Right kidney (tissue), 1 donor: Measurements from ENCODE around the gene LYVE1.
A peak's percentile ranks its signal among the peaks of the same experiment; 100 is the strongest.

ENCODE experiments used
- DNase-seq: peaks from one replicate; pipeline ENCODE4 v3.0.0-alpha.2; 2016

LYVE1 gene

DNA sequence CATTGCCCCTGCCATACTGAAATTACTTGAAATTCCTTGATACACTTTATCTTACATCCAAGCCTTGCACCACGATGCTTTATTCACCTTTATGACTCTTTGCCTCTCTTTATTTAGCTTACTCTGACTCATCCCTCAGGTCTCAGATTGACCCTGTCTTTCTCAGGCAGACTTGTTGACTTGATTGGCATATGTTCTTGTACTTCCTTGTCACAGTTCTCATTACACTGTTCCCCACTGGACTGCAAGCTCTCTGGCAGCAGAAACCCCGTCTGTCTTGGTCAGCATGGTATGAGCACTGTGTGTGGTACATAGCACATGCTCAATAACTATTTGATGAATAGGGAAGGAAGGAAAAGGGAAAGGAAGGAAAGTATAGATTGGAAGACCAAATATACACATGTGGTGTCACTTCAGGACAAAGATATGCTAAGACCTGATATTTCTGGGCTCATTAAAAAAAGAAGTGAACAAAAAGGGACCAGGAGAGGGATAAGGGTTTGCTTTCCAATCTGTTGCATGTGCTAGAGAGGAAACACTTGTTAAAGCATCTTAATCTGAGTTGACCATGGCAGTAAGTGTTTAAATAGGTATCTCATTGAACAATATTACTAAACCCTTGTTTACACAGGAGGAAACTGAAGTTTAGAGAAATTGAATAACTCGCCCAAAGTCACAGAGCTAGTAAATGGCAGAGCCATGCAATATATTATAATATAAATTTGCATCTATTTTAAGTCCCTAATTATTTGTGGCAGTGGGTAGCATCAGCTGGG lies 7.2 kb downstream of the LYVE1 start:
- no peak for DNase-seq

DNA sequence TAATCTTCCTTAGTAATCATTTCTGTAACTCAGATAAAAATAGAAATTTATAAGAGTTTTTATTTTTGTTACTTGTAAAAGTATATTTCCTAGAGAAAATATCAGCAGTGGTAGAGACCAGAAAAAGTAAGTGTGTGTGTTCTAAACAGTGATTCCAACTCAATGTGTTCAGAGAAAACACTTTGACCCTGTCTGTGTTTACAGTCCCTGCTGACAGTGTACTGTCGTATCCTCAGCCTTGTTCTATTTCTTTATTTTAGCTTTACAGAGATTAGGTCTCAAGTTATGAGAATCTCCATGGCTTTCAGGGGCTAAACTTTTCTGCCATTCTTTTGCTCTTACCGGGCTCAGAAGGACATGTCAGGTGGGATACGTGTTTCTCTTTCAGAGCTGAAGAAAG lies 10.2 kb downstream of the LYVE1 start:
- DNase-seq: no peak

DNA sequence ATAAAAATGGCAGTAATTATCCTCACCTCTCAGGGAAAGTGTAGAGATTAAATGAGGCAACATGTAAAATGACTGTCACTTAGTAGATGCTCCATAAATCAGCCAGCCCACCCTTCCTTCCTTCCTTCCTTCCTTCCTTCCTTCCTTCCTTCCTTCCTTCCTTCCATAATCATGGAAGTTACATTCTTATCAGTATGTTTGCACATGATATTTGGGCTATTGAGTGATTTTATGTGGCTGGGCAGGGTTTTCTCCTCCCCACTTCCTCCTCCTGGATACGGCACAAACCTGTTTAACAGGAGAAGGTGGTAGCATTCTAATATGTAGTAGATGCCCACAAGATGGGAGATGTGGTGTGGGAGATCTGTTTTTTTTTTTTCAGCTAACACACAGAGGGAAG lies 11.9 kb downstream of the LYVE1 start:
- no peak for DNase-seq

DNA sequence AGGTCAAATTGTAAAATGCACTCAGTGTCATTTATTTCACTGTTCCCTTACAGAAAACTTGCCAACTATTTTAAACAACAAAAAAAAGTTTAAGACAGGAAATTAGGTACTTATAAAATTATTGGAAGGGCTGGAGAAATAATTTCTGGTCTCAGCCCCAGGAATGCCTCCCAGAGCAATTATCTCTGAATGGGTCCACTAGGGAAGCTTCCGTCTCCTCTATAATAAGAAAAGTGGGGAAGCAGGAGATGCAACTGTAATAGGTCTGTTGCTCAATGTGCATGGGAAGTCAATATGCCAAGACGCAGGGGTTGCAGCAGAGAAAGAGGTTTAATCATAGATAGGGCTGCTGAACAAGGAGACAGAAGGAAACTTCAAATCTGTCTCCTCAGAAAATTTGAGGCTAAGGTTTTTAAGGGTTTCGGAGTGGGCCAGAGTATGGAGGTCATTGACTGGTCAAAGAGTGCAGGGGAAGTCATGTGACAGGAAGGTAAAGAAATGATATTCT lies 16.6 kb downstream of the LYVE1 start:
- DNase-seq: no peak

DNA sequence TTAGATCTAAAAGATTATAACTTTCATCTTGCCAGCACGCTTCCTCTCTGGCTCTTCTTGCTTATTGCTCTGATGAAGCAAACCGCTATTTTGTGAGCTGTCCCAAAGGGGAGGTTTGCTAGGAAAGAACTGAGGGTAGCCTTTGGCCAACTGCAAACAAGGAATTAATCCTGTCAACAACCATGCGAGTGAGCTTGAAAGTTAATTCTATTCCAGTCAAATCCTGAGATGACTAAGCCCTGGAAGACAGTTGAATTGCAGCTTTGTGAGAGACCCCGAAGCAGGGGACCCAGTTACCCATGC lies 17.2 kb downstream of the LYVE1 start:
- no peak for DNase-seq

- DNase-seq: no peak
Measured at GRCh38 chr11:10550503-10551289, 17.8 kb downstream of the LYVE1 start.

DNA sequence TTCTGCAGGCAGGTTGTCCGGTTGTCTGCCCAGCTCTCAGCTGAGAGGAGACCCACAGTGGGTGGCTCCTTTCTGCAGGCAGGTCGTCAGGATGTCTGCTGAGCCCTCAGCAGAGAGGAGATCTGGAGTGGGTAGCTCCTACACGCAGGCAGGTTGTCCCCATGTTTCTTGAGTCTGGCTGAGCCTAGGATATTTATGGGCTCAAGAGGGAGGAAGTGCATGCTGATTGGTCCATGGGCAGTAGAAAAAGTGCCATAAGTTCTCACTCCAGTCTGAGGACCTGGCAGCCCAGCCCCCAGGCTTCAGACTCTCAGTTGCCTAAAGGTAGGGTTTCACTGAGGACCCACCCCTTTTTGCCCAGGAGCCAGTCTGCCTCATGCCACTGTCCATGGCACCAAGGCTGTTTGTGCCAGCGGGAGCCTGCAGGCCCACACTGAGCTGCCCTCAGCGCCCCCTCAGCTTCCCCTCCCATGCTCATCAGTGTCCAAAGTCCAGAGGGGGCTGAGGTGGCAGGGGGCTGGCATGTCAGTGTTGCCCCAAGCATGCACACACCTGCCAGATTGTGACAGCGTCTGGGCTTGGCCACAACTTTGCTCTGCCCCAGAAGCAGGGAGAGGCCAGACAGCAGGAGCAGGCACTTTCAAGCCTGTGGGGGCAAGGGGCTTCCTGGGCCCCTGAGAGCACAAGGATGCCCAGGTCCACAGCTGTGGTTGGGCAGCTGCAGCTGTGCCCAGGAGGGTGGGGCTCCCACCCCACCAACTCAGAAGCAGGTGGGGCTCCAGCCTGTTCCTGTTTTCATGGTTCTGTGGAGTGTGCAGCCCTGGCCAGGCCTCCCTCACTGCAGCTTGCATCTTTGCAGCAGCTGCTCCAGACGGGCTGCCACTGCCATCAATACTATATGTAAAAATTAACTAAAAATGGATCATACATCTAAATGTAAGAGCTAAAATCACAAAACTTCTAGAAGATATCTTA lies 23.7 kb downstream of the LYVE1 start:
- no peak for DNase-seq

- DNase-seq: no peak
Measured at GRCh38 chr11:10543782-10544181, 24.7 kb downstream of the LYVE1 start.

GRCh38 chr11:10542776-10543175 lies 25.7 kb downstream of the LYVE1 start:
- DNase-seq: no peak

- DNase-seq: no peak
Measured at GRCh38 chr11:10541561-10541930, 26.9 kb downstream of the LYVE1 start.

- DNase-seq: peak; percentile 98
Measured at GRCh38 chr11:10540915-10541560, 27.4 kb downstream of the LYVE1 start, which contains the start of gene RNF141. RNF141 (minus strand) TSS chr11:10541187; CDS start chr11:10534158, 7,029 bp downstream.

DNA sequence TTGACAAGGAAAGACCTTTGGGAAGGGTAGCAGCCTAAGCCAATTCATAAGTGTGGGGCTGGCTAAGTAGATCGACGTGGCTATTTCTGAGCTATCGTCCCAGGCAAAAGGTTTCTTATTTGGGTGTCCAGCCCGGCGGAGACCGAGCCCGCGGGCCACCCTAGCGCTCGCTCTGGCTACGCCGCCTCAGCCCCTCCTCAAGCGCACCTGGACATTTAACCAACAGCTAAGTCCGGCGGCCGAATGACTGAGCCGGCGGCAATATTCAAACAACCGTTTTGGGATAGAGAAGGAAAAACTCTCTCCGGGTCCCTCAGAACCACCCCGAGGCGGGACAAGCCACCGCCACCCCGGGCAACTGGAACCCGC lies 27.9 kb downstream of the LYVE1 start:
- DNase-seq: no peak

- no peak for DNase-seq
Measured at GRCh38 chr11:10539339-10539738, 29.1 kb downstream of the LYVE1 start.

DNA sequence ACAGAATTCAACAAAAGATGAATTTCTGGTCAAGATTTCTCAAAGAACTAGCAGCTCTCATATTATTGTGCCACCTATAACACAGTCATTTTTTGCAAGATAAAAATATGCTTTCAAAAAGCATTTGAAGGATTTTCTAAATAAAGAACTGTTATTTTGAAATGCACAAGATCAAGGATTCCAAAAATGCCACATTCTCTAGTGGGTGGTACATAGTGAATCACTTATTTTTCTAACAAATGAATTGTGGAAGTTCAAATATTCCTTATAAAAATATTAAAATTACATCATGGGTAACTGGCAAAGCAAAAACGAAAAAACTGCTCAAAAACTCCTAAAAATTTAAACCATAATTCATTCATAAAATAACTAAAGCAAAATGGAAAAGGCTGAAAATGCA lies 29.5 kb downstream of the LYVE1 start:
- no peak for DNase-seq

DNA sequence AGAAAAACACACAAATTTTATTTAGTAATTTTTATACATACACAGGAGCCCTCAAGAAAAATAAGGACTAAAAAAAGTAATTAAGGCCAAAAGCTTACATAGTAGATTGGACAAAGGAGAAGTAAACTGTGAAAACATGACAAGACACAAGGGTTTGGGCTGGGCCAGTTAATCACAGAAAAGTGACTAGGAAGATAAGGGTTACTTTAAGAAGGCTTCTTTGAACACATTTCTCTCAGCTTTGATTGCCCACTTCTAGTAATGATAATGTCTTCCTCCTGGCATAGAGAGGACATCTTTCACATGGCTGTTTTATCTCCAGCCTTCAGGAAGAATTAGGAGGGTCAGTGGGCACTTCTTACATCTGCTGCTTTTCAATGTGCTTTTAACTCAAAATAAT lies 30.9 kb downstream of the LYVE1 start:
- no peak for DNase-seq

- no peak for DNase-seq
Measured at GRCh38 chr11:10534316-10534715, 34.1 kb downstream of the LYVE1 start.

- DNase-seq: no peak
Measured at GRCh38 chr11:10533323-10533722, 35.1 kb downstream of the LYVE1 start.

- no peak for DNase-seq
Measured at GRCh38 chr11:10532526-10532925, 35.9 kb downstream of the LYVE1 start.

DNA sequence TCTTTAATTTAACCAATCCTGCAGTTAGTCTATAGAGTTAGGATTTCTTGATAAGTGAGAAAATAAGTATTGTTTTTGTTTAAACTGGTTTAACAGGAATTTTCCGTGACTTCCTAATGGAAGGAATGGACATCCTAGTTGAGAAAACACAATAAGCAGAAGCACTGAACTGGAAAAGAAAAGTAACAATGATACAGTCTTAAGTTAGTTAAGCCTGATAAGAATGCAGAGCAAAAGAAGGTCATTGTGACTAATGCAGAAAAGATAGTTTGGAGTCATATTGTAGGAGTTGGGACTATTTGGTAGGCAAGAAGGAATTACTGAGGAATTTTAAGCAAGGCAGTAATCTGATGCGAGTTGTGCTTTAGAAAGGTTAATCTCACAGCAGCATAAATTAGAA lies 39.2 kb downstream of the LYVE1 start:
- no peak for DNase-seq

- no peak for DNase-seq
Measured at GRCh38 chr11:10528121-10528520, 40.3 kb downstream of the LYVE1 start.

DNA sequence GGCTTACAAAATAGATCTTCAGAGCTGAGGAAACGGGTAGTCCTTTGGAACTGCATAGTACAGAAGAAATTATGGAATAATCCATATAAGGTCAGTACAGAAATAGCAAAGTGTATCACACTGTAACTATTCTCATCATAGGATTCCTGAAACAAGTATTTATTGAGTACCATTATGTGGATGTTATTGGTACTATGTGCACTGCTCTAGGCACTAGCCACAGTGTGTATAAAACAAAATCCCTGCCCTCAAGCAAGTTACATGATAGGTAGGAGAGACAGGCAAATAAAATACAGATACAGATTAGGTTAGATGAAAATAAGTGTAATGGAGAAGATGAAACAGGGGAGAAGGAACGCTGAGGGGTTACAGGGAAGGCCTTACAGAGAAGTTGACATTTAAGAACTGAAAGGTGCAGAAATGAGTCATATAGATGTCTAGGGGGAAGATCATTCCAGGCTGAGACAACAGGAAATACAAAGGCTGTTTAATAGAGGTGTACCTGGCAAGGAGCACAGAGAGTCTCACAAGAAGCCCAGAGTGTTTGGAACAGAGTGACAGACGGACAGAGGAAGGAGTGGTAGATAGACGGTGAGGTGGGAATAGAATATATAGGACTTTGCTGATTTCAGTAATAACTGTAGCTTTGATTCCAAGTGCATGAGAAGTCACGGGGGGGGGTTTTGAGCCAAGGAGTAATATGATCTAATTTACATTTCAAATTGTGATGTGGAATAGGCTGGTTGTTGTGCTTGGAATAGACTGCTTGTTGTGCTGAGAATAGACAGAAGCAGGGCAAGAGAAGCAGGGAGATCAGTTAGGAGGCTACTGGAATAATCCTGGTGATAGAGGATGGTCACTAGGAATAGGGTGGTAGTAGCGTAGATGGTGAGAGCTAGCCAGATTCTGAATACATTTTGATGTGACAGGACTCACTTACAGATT lies 41.2 kb downstream of the LYVE1 start:
- no peak for DNase-seq
